ENCODE results near the gene SCN2B. TPM values are rescaled to one million over a fixed set of nuclear protein-coding genes. Genes with fewer than 3 reads are reported as not detected.

The SCN2B gene
- total RNA-seq, 1 donor from 2014 or later = 2.8 TPM

DNA sequence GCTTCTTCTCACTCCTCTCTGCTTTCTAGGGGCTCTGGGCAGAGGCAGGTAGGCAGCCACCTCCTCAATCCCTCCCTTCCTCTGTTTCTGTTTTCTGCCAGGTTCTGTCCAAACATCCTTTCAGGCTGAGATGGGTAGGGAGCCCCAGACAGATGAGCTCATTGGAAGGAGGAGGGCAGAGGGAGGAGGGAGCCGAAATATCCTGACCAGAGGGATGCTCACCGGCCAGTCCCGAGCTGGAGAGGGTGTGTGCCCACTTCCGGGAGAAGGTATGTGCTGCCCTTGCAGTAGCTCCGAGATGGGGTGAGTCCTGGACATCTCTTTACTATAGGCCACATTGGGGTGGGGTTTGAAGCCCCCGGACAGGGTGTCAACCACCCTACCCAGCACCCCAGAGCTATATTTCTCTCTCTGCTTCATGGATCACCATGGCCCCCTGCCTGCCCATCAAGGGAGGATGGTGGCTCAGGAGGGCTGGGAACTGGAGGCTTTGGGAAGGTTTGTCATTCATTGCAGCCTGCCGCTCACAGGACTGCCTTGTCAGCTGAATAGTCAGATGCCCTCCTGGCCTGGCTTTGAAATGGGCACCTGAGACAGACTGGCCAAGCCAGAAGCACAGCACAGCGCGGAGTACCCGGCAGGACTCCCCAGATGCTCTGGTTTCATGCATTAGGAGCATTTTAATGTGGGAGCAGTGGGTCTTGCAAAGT, 19.1 kb downstream of the SCN2B start:
- no peaks in the 10 kb centered on the region for H3K36me3 Mint-ChIP-seq
- peaks cover 93% of the 10 kb centered on the region for H3K27me3 Mint-ChIP-seq
- peaks cover 11% of the 10 kb centered on the region for H3K4me1 Mint-ChIP-seq (ENCODE audit: unreplicated experiment)
- no peak for DNase-seq (ENCODE audit: extremely low spot score, unreplicated experiment)
- H3K4me3 Mint-ChIP-seq = peak overlapping the region; percentile 65
- TF ChIP-seq, protein P1, sequence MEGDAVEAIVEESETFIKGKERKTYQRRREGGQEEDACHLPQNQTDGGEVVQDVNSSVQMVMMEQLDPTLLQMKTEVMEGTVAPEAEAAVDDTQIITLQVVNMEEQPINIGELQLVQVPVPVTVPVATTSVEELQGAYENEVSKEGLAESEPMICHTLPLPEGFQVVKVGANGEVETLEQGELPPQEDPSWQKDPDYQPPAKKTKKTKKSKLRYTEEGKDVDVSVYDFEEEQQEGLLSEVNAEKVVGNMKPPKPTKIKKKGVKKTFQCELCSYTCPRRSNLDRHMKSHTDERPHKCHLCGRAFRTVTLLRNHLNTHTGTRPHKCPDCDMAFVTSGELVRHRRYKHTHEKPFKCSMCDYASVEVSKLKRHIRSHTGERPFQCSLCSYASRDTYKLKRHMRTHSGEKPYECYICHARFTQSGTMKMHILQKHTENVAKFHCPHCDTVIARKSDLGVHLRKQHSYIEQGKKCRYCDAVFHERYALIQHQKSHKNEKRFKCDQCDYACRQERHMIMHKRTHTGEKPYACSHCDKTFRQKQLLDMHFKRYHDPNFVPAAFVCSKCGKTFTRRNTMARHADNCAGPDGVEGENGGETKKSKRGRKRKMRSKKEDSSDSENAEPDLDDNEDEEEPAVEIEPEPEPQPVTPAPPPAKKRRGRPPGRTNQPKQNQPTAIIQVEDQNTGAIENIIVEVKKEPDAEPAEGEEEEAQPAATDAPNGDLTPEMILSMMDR (conservative IDR thresholded peaks at IDR 0.05) = no peak
- no peak overlapping the region for H3K27ac Mint-ChIP-seq
- H3K9me3 Mint-ChIP-seq = no peaks in the 10 kb centered on the region

- H3K27me3 Mint-ChIP-seq = peaks cover 93% of the 10 kb centered on the region
- DNase-seq (ENCODE audit: extremely low spot score, unreplicated experiment) = no peak
- H3K27ac Mint-ChIP-seq = no peak overlapping the region
- H3K4me3 Mint-ChIP-seq = peak overlapping the region; percentile 65
- H3K9me3 Mint-ChIP-seq = no peaks in the 10 kb centered on the region
- TF ChIP-seq, protein P1 (conservative IDR thresholded peaks at IDR 0.05) = no peak
- H3K36me3 Mint-ChIP-seq = no peaks in the 10 kb centered on the region
- H3K4me1 Mint-ChIP-seq (ENCODE audit: unreplicated experiment) = peaks cover 11% of the 10 kb centered on the region
Observed at GRCh38 chr11:118156531-118157185, 19.8 kb downstream of the SCN2B start.

GRCh38 chr11:118155776-118156530, 20.5 kb downstream of the SCN2B start:
- H3K9me3 Mint-ChIP-seq = no peaks in the 10 kb centered on the region
- H3K36me3 Mint-ChIP-seq = no peaks in the 10 kb centered on the region
- DNase-seq (ENCODE audit: extremely low spot score, unreplicated experiment) = no peak
- TF ChIP-seq, protein P1 (conservative IDR thresholded peaks at IDR 0.05) = no peak
- H3K4me1 Mint-ChIP-seq (ENCODE audit: unreplicated experiment) = peaks cover 11% of the 10 kb centered on the region
- no peak overlapping the region for H3K27ac Mint-ChIP-seq
- H3K4me3 Mint-ChIP-seq = no peak overlapping the region
- H3K27me3 Mint-ChIP-seq = peaks cover 93% of the 10 kb centered on the region

DNA sequence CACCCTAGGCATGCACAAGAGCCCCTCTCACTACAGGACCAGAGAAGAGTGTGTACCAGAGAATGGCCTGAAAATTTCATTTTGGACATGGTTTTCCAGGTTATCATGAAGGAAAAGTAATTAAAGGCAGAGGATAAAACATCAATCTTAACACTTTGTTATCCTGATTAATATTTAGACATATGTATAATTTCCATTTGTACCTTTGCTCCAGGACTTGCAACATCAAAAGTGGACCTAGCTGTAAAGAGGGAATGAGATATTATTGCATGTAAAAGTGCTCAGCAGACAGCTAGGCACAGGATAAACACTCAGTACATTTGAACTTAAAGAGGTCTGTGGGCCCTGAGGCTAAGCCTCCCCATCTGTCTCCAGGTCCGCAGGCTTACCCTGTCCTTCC, 21.8 kb downstream of the SCN2B start:
- Mint-ChIP-seq H3K27me3 (peaks cover 95% of the 10 kb centered on the region), H3K4me1 (ENCODE audit: unreplicated experiment) (peaks cover 11% of the 10 kb centered on the region), H3K27ac (peak overlapping the region; percentile 33), H3K9me3 (no peaks in the 10 kb centered on the region), H3K36me3 (no peaks in the 10 kb centered on the region), H3K4me3 (peak overlapping the region; percentile 36)
- TF ChIP-seq, protein P1 (conservative IDR thresholded peaks at IDR 0.05) = no peak
- DNase-seq (ENCODE audit: extremely low spot score, unreplicated experiment) = no peak

- TF ChIP-seq, protein P1 (conservative IDR thresholded peaks at IDR 0.05) = no peak
- no peak for DNase-seq (ENCODE audit: extremely low spot score, unreplicated experiment)
- Mint-ChIP-seq H3K27ac (no peak overlapping the region), H3K4me1 (ENCODE audit: unreplicated experiment) (peaks cover 11% of the 10 kb centered on the region), H3K9me3 (no peaks in the 10 kb centered on the region), H3K27me3 (peaks cover 93% of the 10 kb centered on the region), H3K36me3 (no peaks in the 10 kb centered on the region), H3K4me3 (peak overlapping the region; percentile 81)
Observed at GRCh38 chr11:118153976-118154375, 22.5 kb downstream of the SCN2B start.

Measured in type B pancreatic cell (in vitro differentiated cells).